IMR-90 (cell line): ENCODE measurements around the gene PRR13. TPM values are rescaled to one million over a fixed set of nuclear protein-coding genes. Genes with fewer than 3 reads are reported as not detected.
A peak's percentile ranks its signal among the peaks of the same experiment; 100 is the strongest.

Experiments
- ATAC-seq: fragments of 200-7000 bp; cut with Tn5 transposase; 2 replicates; pipeline ENCODE4 v1.9.1; 2020; ENCODE audit warnings: low read depth, mild to moderate bottlenecking, moderate library complexity
- BruUV-seq: library from RNA; stranded (reverse); fragments of 400-500 nt; replicated peaks from 2 replicates; lab custom pipeline; 2021; lab: Mats Ljungman, UMichigan
- CTCF ChIA-PET: fragments of 300-600 bp; formaldehyde crosslinking; extraction: SDS; loops from one replicate; lab custom pipeline; 2021; ENCODE audit warnings: antibody characterized with exemption; lab: Yijun Ruan, JAX
- POLR2A ChIA-PET: fragments of 300-600 bp; sonication (Branson Sonifier 250); formaldehyde crosslinking; loops from one replicate; lab custom pipeline; 2022; ENCODE audit warnings: antibody characterized with exemption; ENCODE audit not compliant: unreplicated experiment; lab: Charles Lee
- DNase-seq: peaks from one replicate; pipeline ENCODE4 v3.0.0; 2013
- H2AFZ ChIP-seq: replicated peaks from 2 replicates; pipeline ENCODE3; 2013; ENCODE audit warnings: low read length, mild to moderate bottlenecking; ENCODE audit not compliant: poor library complexity
- H2AK5ac ChIP-seq: 2 replicates; pipeline ENCODE4 v1.6.1; 2013; ENCODE audit warnings: low read depth, low read length, inconsistent platforms
- H2AK9ac ChIP-seq: replicated peaks from 2 replicates; pipeline ENCODE3; 2013; ENCODE audit warnings: mild to moderate bottlenecking, low read depth, low read length, moderate library complexity; ENCODE audit not compliant: poor library complexity
- H2BK120ac ChIP-seq: 2 replicates; pipeline ENCODE4 v1.6.1; 2013; ENCODE audit warnings: low read depth, low read length, inconsistent platforms
- H2BK15ac ChIP-seq: 3 replicates; pipeline ENCODE4 v1.6.1; 2013; ENCODE audit warnings: low read depth, low read length, inconsistent platforms
- H2BK20ac ChIP-seq: 2 replicates; pipeline ENCODE4 v1.6.1; 2013; ENCODE audit warnings: low read depth, mild to moderate bottlenecking, inconsistent platforms, low read length, moderate library complexity
- H2BK5ac ChIP-seq: 2 replicates; pipeline ENCODE4 v1.6.1; 2013; ENCODE audit warnings: mild to moderate bottlenecking, low read depth, low read length, inconsistent platforms; ENCODE audit not compliant: poor library complexity, severe bottlenecking
- H3K14ac ChIP-seq: replicated peaks from 2 replicates; pipeline ENCODE4 v1.6.1; 2013; ENCODE audit warnings: low read depth, low read length, inconsistent platforms
- H3K18ac ChIP-seq: 2 replicates; pipeline ENCODE4 v1.6.1; 2013; ENCODE audit warnings: low read depth, low read length, control low read depth
- H3K23ac ChIP-seq: 2 replicates; pipeline ENCODE4 v1.6.1; 2013; ENCODE audit warnings: low read depth, low read length, inconsistent platforms
- H3K27ac ChIP-seq: 2 replicates; pipeline ENCODE4 v1.5.1; 2013; ENCODE audit warnings: mild to moderate bottlenecking, control low read depth, low read length; ENCODE audit not compliant: insufficient read depth
- H3K27me3 ChIP-seq: 2 replicates; pipeline ENCODE4 v1.6.1; 2013; ENCODE audit warnings: low read length; ENCODE audit not compliant: control insufficient read depth, insufficient read depth
- H3K36me3 ChIP-seq: 2 replicates; pipeline ENCODE4 v1.6.1; 2013; ENCODE audit warnings: low read length, mixed read lengths; ENCODE audit not compliant: control insufficient read depth, insufficient read depth
- H3K4ac ChIP-seq: 2 replicates; pipeline ENCODE4 v1.6.1; 2013; ENCODE audit warnings: low read depth, low read length, inconsistent platforms
- H3K4me1 ChIP-seq: 2 replicates; pipeline ENCODE4 v1.6.1; 2013; ENCODE audit warnings: low read length, mixed read lengths; ENCODE audit not compliant: control insufficient read depth, insufficient read depth
- H3K4me2 ChIP-seq: 2 replicates; pipeline ENCODE4 v1.6.1; 2013; ENCODE audit warnings: low read depth, mild to moderate bottlenecking, control low read depth, low read length, moderate library complexity
- H3K4me3 ChIP-seq: 2 replicates; pipeline ENCODE4 v1.5.1; 2013; ENCODE audit warnings: low read depth, mild to moderate bottlenecking, control low read depth, low read length, moderate library complexity; ENCODE audit not compliant: insufficient read depth
- H3K56ac ChIP-seq: 2 replicates; pipeline ENCODE4 v1.6.1; 2013; ENCODE audit warnings: low read length, inconsistent platforms; ENCODE audit not compliant: insufficient read depth; ENCODE audit errors: extremely low read depth
- H3K79me1 ChIP-seq, 2 experiments: 2 replicates each; pipeline ENCODE4 v1.6.1; 2013; ENCODE audit warnings: low read length in 2 of 2, inconsistent platforms in 1 of 2, low read depth in 1 of 2
- H3K9ac ChIP-seq: 2 replicates; pipeline ENCODE4 v1.6.1; 2013; ENCODE audit warnings: low read depth, low read length, control low read depth
- H3K9me1 ChIP-seq: 2 replicates; pipeline ENCODE4 v1.6.1; 2013; ENCODE audit warnings: low read length, inconsistent platforms; ENCODE audit not compliant: insufficient read depth
- H3K9me3 ChIP-seq: 2 replicates; pipeline ENCODE4 v1.6.1; 2013; ENCODE audit warnings: low read length; ENCODE audit not compliant: control insufficient read depth, insufficient read depth
- H4K20me1 ChIP-seq: 2 replicates; pipeline ENCODE4 v1.6.1; 2013; ENCODE audit warnings: low read length, inconsistent platforms; ENCODE audit not compliant: insufficient read depth
- H4K5ac ChIP-seq: 2 replicates; pipeline ENCODE4 v1.6.1; 2013; ENCODE audit warnings: mild to moderate bottlenecking, low read depth, low read length, control low read depth
- H4K8ac ChIP-seq, 2 experiments: 2 replicates each; pipeline ENCODE4 v1.6.1; 2013; ENCODE audit warnings: low read depth in 2 of 2, low read length in 2 of 2, control low read depth in 1 of 2, inconsistent platforms in 1 of 2
- H4K91ac ChIP-seq: 2 replicates; pipeline ENCODE4 v1.6.1; 2013; ENCODE audit warnings: low read depth, low read length, inconsistent platforms; ENCODE audit not compliant: insufficient read depth
- BHLHE40 ChIP-seq: fragments of 150-350 bp; IDR thresholded peaks from 2 replicates; pipeline ENCODE4 v1.6.1; 2016; ENCODE audit warnings: mild to moderate bottlenecking, low read depth, low read length
- ELK1 ChIP-seq: fragments of 150-350 bp; IDR thresholded peaks from 2 replicates; pipeline ENCODE4 v1.6.1; 2016; ENCODE audit warnings: low read depth, mild to moderate bottlenecking, low read length, moderate library complexity, borderline replicate concordance
- MAZ ChIP-seq: IDR thresholded peaks from 2 replicates; pipeline ENCODE4 v1.6.1; 2012; ENCODE audit warnings: low read depth, mild to moderate bottlenecking, low read length, improper control_type of control experiment, moderate library complexity, borderline replicate concordance
- MXI1 ChIP-seq: IDR thresholded peaks from 2 replicates; pipeline ENCODE4 v1.6.1; 2012; ENCODE audit warnings: low read depth, mild to moderate bottlenecking, low read length, moderate library complexity, borderline replicate concordance
- RCOR1 ChIP-seq: IDR thresholded peaks from 2 replicates; pipeline ENCODE4 v1.6.1; 2012; ENCODE audit warnings: mild to moderate bottlenecking, low read length, improper control_type of control experiment; ENCODE audit not compliant: insufficient replicate concordance
- WGBS, 2 experiments: methylation state at CpG; one replicate each; pipeline versions ENCODE4 v1.1.5 to v1.1.7; 2013; ENCODE audit warnings: missing lambda C conversion rate in 2 of 2; ENCODE audit not compliant: insufficient read length in 1 of 2; ENCODE audit errors: extremely low coverage in 2 of 2; 5-methylcytosine and 5-hydroxymethylcytosine counted together
- dilution Hi-C: fragments of 300-500 bp; cut with HindIII; formaldehyde crosslinking; loops from one replicate; pipeline ENCODE4 v1.14.3; 2018; ENCODE audit warnings: low sequenced_read_pairs; ENCODE audit not compliant: unreplicated experiment
- in situ Hi-C: fragments of 300-500 bp; cut with MboI; formaldehyde crosslinking; loops from 3 replicates; pipeline ENCODE4 v1.14.3; 2019; ENCODE audit warnings: low sequenced_read_pairs, inconsistent platforms, mixed read lengths
- intact Hi-C: fragments of 100-400 bp; cut with micrococcal nuclease; formaldehyde crosslinking; loops from 2 replicates; pipeline ENCODE4 v1.10.0; 2022
- polyA plus RNA-seq, 3 experiments: library from polyadenylated mRNA; depleted of rRNA; stranded (reverse); fragments of >200 nt; gene quantifications; 2 replicates each; pipeline ENCODE4 v1.2.3, GENCODE V29; 2012; ENCODE audit warnings: low replicate concordance in 1 of 3
- total RNA-seq: library from RNA; depleted of rRNA; stranded (reverse); fragments of >200 nt; gene quantifications from 2 replicates; pipeline ENCODE4 v1.2.3, GENCODE V29; 2012

PRR13 gene
- total and polyA plus RNA-seq, 2 of the 4 experiments (the other 2 are of a cell fraction) = 25.5 to 114 TPM

- no peak overlapping the region for H3K4ac ChIP-seq
- H3K4me1 ChIP-seq = peaks cover 8% of the 10 kb centered on the region; the same call in 1 of the 2 replicates
- no peak overlapping the region for H3K23ac ChIP-seq
- peaks cover 5% of the 10 kb centered on the region; the same call in 1 of the 2 replicates for H3K9me1 ChIP-seq
- ATAC-seq = peak; percentile 42
- peaks cover 9 to 15% of the 10 kb centered on the region in 2 experiments; a peak in 3 of 4 replicates for H3K79me1 ChIP-seq
- no peak for DNase-seq
- no peak overlapping the region for H2BK5ac ChIP-seq
- no peak overlapping the region for H2BK120ac ChIP-seq
- no peak overlapping the region for H3K14ac ChIP-seq
- intact Hi-C loops = loop anchor here (2.0 kb wide), 1 partner anchor 53 kb away; no protein-coding TSS in a partner anchor
- no peak overlapping the region for H4K91ac ChIP-seq
- peaks cover 29% of the 10 kb centered on the region for H3K36me3 ChIP-seq
- no peak overlapping the region for H3K18ac ChIP-seq
- no peak overlapping the region for H2AK5ac ChIP-seq
- no peak overlapping the region for H3K9ac ChIP-seq
- no peak overlapping the region for H3K27ac ChIP-seq
- no peak overlapping the region for H2BK15ac ChIP-seq
- ChIA-PET POLR2A (no interaction called here), CTCF (interaction anchor here (1.2 kb wide), 1 partner anchor 61 kb away, joined by 4 read pairs; no protein-coding TSS in a partner anchor)
- H4K8ac ChIP-seq = no peak overlapping the region
- no peak overlapping the region for H2AK9ac ChIP-seq
- H3K9me3 ChIP-seq = no peaks in the 10 kb centered on the region
- H3K56ac ChIP-seq = no peak overlapping the region
- H4K20me1 ChIP-seq = no peaks in the 10 kb centered on the region
- no peak overlapping the region for H2BK20ac ChIP-seq
- WGBS, 2 experiments = no CpG with 5 or more reads among the region's 3 CpGs
- in situ Hi-C loops = no loop called here
- H3K4me3 ChIP-seq = no peak overlapping the region
- H4K5ac ChIP-seq = no peak overlapping the region
- dilution Hi-C loops = no loop called here
- TF ChIP-seq MXI1 = no peak
- no peak for TF ChIP-seq MAZ
- TF ChIP-seq BHLHE40 = no peak
- no peak for TF ChIP-seq ELK1
- no peak for TF ChIP-seq RCOR1
- H3K27me3 ChIP-seq = no peaks in the 10 kb centered on the region
- H2AFZ ChIP-seq = no peak overlapping the region
- peak overlapping the region; percentile 46; the same call in 1 of the 2 replicates for H3K4me2 ChIP-seq
- TSS peak; percentile 28 for BruUV-seq
Measured at GRCh38 chr12:53413485-53414204, 27.9 kb upstream of the PRR13 start.
